PC-3 (cell line): Measurements from ENCODE around the gene MECR.

ENCODE experiments used
- CTCF ChIP-seq: fragments of 300-600 bp; sonication (generic); conservative IDR thresholded peaks from 2 replicates; pipeline ENCODE4 v1.5.1; 2017; ENCODE audit warnings: antibody characterized with exemption, low read depth, mild to moderate bottlenecking, low read length
- EZH2phosphoT487 ChIP-seq: fragments of 300-600 bp; sonication (generic); IDR thresholded peaks from 2 replicates; pipeline ENCODE4 v1.6.1; 2018; ENCODE audit warnings: mild to moderate bottlenecking, antibody characterized with exemption, low read length, borderline replicate concordance

GRCh38 chr1:29256394-29256793 lies 25.7 kb upstream of the MECR start:
- TF ChIP-seq CTCF (no peak), EZH2phosphoT487 (no peak)
